ENCODE data around the gene ZNF628. TPM values are rescaled to one million over a fixed set of nuclear protein-coding genes. Genes with fewer than 3 reads are reported as not detected.

Gene ZNF628
- total and polyA plus RNA-seq, 2 of the 8 experiments (the other 6 are each of a cell fraction or from before 2014, with no cell fraction given), result 1.7 to 10.8 TPM

DNA sequence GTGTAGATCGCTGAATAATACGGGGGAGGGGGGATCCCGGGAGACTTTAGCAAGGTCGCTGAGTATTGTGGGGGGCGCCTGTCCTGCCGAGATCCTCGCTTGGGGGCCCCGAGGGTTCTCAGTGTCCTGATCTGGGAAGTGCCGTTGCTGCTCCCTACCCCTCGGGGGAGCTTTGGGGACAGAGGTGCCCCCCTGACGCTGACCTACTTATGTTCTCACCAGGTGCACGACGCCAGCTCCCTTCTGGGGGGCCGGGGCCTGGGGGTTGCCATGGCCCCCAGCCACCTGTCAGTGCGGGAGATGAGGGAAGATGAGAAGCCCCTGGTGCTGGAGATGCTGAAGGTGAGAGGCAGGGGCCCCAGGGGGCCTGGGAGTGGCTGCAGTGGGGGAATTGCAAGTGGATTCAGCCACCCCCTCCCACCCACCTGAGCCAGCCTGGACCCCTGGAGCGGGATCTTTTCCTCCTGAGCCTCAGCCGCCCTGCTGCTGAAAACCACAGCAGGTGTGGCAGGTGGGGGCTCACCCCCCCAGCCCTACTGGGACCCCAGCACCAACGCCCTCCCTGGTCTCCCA, 9.1 kb downstream of the ZNF628 start (continued):
- no peak for TF ChIP-seq RBBP5 (IDR thresholded peaks at IDR 0.05; ENCODE audit: borderline replicate concordance, low read depth, low read length)
- no peak for TF ChIP-seq NRF1 (IDR thresholded peaks at IDR 0.05; ENCODE audit: low read depth, low read length)
- no peak for TF ChIP-seq SP2 (IDR thresholded peaks at IDR 0.05; ENCODE audit: low read length)
- TF ChIP-seq SUZ12 (IDR thresholded peaks at IDR 0.05; ENCODE audit: low read length), result no peak
- TF ChIP-seq SP1 (IDR thresholded peaks at IDR 0.05; ENCODE audit: low read depth, low read length), result no peak
- no peak for TF ChIP-seq EGR1 (IDR thresholded peaks at IDR 0.05; ENCODE audit: borderline replicate concordance, low read depth, low read length)
- no peak for TF ChIP-seq SIRT6 (IDR thresholded peaks at IDR 0.05; ENCODE audit: low read length)
- no peak for TF ChIP-seq BACH1 (IDR thresholded peaks at IDR 0.05; ENCODE audit: low read length)
- no peak for TF ChIP-seq SAP30 (IDR thresholded peaks at IDR 0.05; ENCODE audit: insufficient read depth, insufficient replicate concordance, low read length)
